HK-2 (cell line): ENCODE measurements around the gene CC2D2A.

Experiments used
- DNase-seq: peaks from one replicate; pipeline ENCODE4 v3.0.0-alpha.2; 2018; ENCODE audit not compliant: unreplicated experiment

CC2D2A gene

GRCh38 chr4:15648600-15648999 lies 178.9 kb downstream of the CC2D2A start:
- DNase-seq, result no peak

- DNase-seq, result peak; percentile 38
Observed at GRCh38 chr4:15649914-15650545, 180.3 kb downstream of the CC2D2A start.
